ENCODE data around the gene TAF11L13. TPM values are rescaled to one million over a fixed set of nuclear protein-coding genes. Genes with fewer than 3 reads are reported as not detected.

TAF11L13 gene
- total RNA-seq, 4 donors from 2014 or later: not detected

GRCh38 chr5:17663182-17663581 lies 31.3 kb downstream of the TAF11L13 start:
- intact Hi-C loops (cut with DNase I; ENCODE audit: low total_unique reads): no loop called here
- DNase-seq (ENCODE audit: low spot score in 2 of 2): no peak
- H3K4me3 ChIP-seq (ENCODE audit: low read depth, poor library complexity, severe bottlenecking): no peak overlapping the region
- 55 to 60% methylated on average over 6 to 8 of the region's 8 CpGs for WGBS, 2 donors
- TF ChIP-seq POLR2A (IDR thresholded peaks at IDR 0.05) (no peak), CTCF (IDR thresholded peaks at IDR 0.05) (no peak)

- intact Hi-C loops (cut with DNase I; ENCODE audit: low total_unique reads): loop anchor here (2.0 kb wide), 1 partner anchor 29 kb away; no protein-coding TSS in a partner anchor
- no peak for DNase-seq (ENCODE audit: low spot score in 2 of 2)
- H3K4me3 ChIP-seq (ENCODE audit: low read depth, poor library complexity, severe bottlenecking): no peak overlapping the region
- WGBS, 2 donors: 92 to 100% methylated on average over 2 of the region's 2 CpGs
- TF ChIP-seq CTCF (IDR thresholded peaks at IDR 0.05) (no peak), POLR2A (IDR thresholded peaks at IDR 0.05) (no peak)
Observed at GRCh38 chr5:17665836-17666235, 33.9 kb downstream of the TAF11L13 start.

DNA sequence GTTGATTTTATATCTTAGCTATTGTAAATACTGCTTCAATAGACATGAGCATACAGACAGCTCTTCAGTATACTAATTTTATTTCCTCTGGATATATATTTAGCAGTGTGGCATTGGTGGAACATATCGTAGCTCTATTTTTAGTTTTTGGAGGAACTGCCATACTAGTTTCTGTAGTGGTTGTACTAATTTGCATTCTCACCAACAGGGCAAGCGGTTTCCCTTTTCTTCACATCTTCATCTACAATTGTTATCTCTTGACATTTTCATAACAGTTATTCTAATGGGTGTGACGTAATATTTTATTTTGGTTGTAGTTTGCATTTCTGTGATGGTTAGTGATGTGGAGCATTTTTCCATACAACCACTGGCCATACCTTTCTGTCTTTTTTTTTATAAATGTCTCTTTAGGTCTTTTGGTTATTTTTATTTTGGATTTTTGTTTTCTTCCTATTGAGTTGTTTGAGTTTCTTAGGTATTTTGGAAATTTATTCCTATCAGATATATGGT lies 34.9 kb downstream of the TAF11L13 start:
- no peak overlapping the region for H3K4me3 ChIP-seq (ENCODE audit: low read depth, poor library complexity, severe bottlenecking)
- intact Hi-C loops (cut with DNase I; ENCODE audit: low total_unique reads): no loop called here
- no peak for TF ChIP-seq POLR2A (IDR thresholded peaks at IDR 0.05)
- TF ChIP-seq CTCF (IDR thresholded peaks at IDR 0.05): no peak

DNA sequence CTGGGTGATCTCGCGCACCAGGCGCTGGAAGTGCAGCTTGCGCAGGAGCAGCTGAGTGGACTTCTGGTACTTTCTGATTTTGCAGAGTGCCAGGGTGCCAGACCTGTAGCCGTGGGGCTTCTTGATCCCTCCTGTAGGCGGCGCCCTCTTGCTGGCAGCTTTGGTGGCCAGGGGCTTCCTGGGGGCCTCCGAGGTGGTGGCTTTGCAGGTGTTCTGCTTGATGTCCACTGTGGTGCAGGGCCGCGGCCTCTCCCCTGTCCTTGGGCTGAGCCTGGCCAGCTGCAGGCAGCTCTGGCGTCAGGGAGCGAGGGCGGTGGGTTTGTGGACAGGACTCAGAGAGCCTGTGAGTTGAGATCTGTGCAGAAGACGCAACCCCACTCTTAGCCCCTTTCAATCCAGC lies 38.5 kb downstream of the TAF11L13 start:
- no peak for DNase-seq (ENCODE audit: low spot score in 2 of 2)
- no peak for TF ChIP-seq POLR2A (IDR thresholded peaks at IDR 0.05)
- TF ChIP-seq CTCF (IDR thresholded peaks at IDR 0.05): no peak
- no peak overlapping the region for H3K4me3 ChIP-seq (ENCODE audit: low read depth, poor library complexity, severe bottlenecking)
- WGBS, 2 donors: 97% methylated on average over 6 to 10 of the region's 14 CpGs
- intact Hi-C loops (cut with DNase I; ENCODE audit: low total_unique reads): no loop called here

More for the DNA sequence above, 34.9 kb downstream of the TAF11L13 start:
- DNase-seq (ENCODE audit: low spot score in 2 of 2): no peak
- 86 to 93% methylated on average over 3 of the region's 3 CpGs for WGBS, 2 donors

GRCh38 chr5:17678751-17679324 lies 47.0 kb downstream of the TAF11L13 start:
- no peak for TF ChIP-seq CTCF (IDR thresholded peaks at IDR 0.05)
- no peak for TF ChIP-seq POLR2A (IDR thresholded peaks at IDR 0.05)
- 83 to 96% methylated on average over 4 of the region's 4 CpGs for WGBS, 2 donors
- intact Hi-C loops (cut with DNase I; ENCODE audit: low total_unique reads): no loop called here
- H3K4me3 ChIP-seq (ENCODE audit: low read depth, poor library complexity, severe bottlenecking): no peak overlapping the region
- no peak for DNase-seq (ENCODE audit: low spot score in 2 of 2)

Data from lower leg skin (tissue), 4 donors.